NCI-H510A (cell line): Measurements from ENCODE around the gene GPR42.
"Not testable (repeated sequence)": the region's sequence is repeated elsewhere in the genome, so short reads cannot be mapped to it uniquely, and the experiment has no call there.

Experiments used
- DNase-seq: peaks from one replicate; lab custom pipeline; 2025; lab: John Stamatoyannopoulos, UW

The GPR42 gene

GRCh38 chr19:35363711-35364425 lies 7.0 kb upstream of the GPR42 start:
- no peak for DNase-seq

GRCh38 chr19:35365303-35365702 lies 5.6 kb upstream of the GPR42 start:
- DNase-seq: no peak

GRCh38 chr19:35368378-35368777 lies 2.5 kb upstream of the GPR42 start:
- DNase-seq: no peak

- no peak for DNase-seq
These were observed 1.3 kb upstream of the GPR42 start for GRCh38 chr19:35369522-35369921.

DNA sequence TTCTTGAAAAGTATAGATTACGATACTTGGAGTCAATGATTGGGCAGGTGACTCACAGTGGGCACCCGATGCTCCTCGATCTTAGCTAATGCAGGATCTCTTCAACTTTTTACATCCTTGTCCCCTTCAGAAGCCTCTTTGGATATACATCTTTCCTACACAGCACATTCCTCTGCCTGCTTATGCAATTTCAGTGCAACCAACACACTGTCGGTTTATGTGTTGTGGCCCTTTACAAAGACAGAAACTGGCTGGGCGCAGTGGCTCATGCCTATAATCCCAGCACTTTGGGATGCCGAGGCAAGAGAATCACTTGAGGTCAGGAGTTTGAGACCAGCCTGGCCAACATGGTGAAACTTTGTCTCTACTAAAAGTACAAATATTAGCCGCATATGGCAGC lies 2.6 kb downstream of the GPR42 start:
- DNase-seq: no peak

DNA sequence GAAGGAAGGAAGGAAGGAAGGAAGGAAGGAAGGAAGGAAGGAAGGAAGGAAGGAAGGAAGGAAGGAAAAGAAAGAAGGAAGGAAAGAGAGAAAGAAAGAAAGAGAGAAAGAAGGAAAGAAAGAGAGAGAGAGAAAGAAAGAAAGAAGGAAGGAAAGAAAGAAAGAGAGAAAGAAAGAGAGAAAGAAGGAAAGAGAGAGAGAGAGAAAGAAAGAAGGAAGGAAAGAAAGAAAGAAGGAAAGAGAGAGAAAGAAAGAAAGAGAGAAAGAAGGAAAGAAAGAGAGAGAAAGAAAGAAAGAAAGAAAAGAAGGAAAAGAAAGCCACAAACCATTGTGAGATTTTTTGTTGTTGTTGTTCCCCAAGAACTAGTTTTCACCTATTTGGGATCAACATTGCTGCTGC lies 3.2 kb downstream of the GPR42 start:
- not testable (repeated sequence) for DNase-seq

GRCh38 chr19:35375505-35376307 lies 4.8 kb downstream of the GPR42 start:
- DNase-seq: no peak

GRCh38 chr19:35377656-35378055 lies 6.8 kb downstream of the GPR42 start:
- no peak for DNase-seq

DNA sequence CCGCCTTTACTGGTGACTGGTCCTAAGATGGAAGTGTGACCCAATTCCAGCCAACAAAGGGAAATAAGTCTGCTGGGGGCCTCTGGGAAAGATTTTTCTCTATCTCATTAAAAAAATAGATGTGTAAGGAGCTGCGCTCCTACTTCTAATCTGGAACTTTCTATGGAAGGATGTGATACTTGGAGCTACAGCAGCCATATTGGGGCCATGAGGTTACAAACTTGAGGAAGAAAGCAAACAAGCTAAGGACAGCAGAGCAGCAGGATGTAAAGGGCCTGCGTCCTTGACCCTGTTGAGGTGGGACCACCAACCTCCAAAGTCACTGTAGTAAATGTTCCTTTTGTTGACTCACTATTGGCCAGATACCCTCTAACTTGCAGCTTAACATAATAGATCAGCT lies 7.5 kb downstream of the GPR42 start:
- DNase-seq: no peak

DNA sequence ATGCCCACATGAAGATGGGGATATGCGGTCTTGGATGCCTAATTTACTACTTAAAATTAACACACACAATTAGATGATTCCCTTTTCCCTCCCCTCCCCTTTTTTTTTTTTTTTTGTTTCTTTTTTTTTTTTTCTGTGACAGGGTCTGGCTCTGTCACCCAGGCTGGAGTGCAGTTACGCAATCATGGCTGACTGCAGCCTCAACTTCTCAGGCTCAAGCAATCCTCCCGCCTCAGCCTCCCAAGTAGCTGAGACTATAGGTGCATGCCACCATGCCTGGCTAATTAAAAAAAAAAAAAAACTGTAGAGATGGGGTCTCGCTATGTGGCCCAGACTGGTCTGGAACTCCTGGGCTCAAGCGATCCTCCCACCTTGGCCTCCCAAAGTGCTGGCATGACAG lies 8.7 kb downstream of the GPR42 start:
- not testable (repeated sequence) for DNase-seq

- DNase-seq: no peak
These were observed 9.1 kb downstream of the GPR42 start for GRCh38 chr19:35379992-35380391.

GRCh38 chr19:35380450-35381124 lies 9.7 kb downstream of the GPR42 start:
- no peak for DNase-seq

GRCh38 chr19:35381318-35381717 lies 10.4 kb downstream of the GPR42 start:
- DNase-seq: no peak

DNA sequence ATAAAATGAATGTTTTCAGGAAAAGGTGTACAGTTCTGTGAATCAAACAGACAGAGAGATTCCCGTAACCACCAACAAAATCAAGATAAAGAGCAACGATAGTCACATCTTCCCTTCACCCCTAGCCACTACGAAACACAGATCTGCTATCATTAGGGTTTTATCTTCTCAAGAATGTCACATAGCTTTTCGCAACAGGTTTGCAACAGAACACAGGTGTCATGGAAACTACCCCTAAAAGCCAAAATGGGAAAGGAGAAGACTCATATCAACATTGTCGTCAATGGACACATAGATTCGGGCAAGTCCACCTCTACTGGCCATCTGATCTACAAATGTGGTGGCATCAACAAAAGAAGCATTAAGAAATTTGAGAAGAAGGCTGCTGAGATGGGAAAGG lies 11.1 kb downstream of the GPR42 start:
- DNase-seq: no peak

GRCh38 chr19:35383536-35383935 lies 12.7 kb downstream of the GPR42 start:
- DNase-seq: no peak

GRCh38 chr19:35388277-35389054 lies 17.6 kb downstream of the GPR42 start:
- no peak for DNase-seq

GRCh38 chr19:35389192-35389861 lies 18.5 kb downstream of the GPR42 start:
- DNase-seq: no peak

GRCh38 chr19:35392742-35393715 lies 22.2 kb downstream of the GPR42 start:
- DNase-seq: no peak

DNA sequence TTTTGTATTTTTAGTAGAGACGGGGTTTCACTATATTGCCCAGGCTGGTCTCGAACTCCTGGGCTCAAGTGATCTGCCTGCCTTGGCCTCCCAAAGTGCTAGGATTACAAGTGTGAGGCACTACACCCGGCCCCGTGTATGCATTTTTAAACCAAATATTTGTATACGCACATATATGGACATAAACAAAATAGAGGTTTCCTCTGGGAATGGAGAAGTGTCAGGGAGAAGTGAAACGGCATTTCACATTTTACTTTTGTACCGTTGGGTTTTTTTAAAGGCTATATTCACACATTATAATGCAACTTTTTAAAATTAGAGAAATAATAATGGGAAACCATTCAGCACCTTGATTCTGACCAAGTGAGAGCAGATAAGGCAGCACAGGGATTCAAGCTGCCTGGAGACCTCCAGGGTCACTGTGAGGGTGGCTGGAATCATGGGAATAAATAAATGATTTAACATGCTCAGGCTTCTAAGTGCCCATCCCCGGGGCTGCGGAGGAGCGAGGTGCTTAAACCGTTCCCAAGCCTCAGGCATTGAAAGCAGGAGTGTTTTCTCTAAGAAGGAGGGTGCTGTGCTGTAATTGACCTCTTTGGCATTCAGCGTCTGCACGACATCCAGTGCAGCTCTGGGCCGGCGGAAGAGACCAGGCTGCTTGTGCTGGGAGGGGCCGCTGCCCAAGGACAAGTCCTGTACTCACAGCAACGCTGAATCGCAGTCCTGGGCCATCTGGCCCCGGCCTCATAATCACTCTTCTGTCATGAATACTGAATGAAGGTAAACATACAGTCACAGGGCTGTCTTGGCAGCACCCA lies 24.7 kb downstream of the GPR42 start:
- no peak for DNase-seq
